Esophagus muscularis mucosa (tissue), 4 donors: ENCODE measurements around the gene LRRC61. TPM values are rescaled to one million over a fixed set of nuclear protein-coding genes. Genes with fewer than 3 reads are reported as not detected.

Source experiments
- DNase-seq: peaks from one replicate; pipeline ENCODE4 v3.0.0-alpha.2; 2017; ENCODE audit errors: extremely low spot score
- H3K27ac ChIP-seq, 4 donors: fragments of 200-600 bp; sonication (generic); replicated peaks in 1 of 4; 1 replicate in 3 of 4; 2 replicates in 1 of 4; pipeline ENCODE4 v1.5.1; 2016 to 2019; ENCODE audit warnings: mild to moderate bottlenecking in 1 of 4
- H3K27me3 ChIP-seq, 4 donors: fragments of 200-600 bp; sonication (generic); one replicate each; pipeline versions ENCODE4 v1.5.1 to v1.6.0; 2016 to 2019
- H3K36me3 ChIP-seq, 4 donors: fragments of 200-600 bp; sonication (generic); one replicate each; pipeline ENCODE4 v1.5.1; 2016 to 2019
- H3K4me1 ChIP-seq, 4 donors: fragments of 200-600 bp; sonication (generic); one replicate each; pipeline ENCODE4 v1.5.1; 2016 to 2019
- H3K4me3 ChIP-seq, 4 donors: fragments of 200-600 bp; sonication (generic); 1 replicate in 2 of 4; 2 replicates in 2 of 4; pipeline ENCODE4 v1.5.1; 2016 to 2019; ENCODE audit warnings: mild to moderate bottlenecking in 4 of 4, moderate library complexity in 1 of 4
- H3K9me3 ChIP-seq, 4 donors: fragments of 200-600 bp; sonication (generic); 1 replicate in 3 of 4; 2 replicates in 1 of 4; pipeline ENCODE4 v1.5.1; 2016 to 2019
- EP300 ChIP-seq: sonication (generic); formaldehyde crosslinking; IDR thresholded peaks from one replicate; pipeline ENCODE4 v1.6.1; 2017; ENCODE audit warnings: antibody characterized with exemption
- POLR2A ChIP-seq: fragments of 450-650 bp; IDR thresholded peaks from one replicate; pipeline ENCODE4 v1.6.1; 2017; ENCODE audit warnings: antibody characterized with exemption, moderate library complexity, mild to moderate bottlenecking, low read depth
- POLR2AphosphoS5 ChIP-seq, 2 donors: sonication (generic); formaldehyde crosslinking; IDR thresholded peaks; one replicate each; pipeline ENCODE4 v1.6.1; 2017; ENCODE audit warnings: antibody characterized with exemption in 2 of 2
- WGBS: methylation state at CpG from one replicate; pipeline ENCODE4 v1.1.5; 2018; 5-methylcytosine and 5-hydroxymethylcytosine counted together
- intact Hi-C: fragments of 100-400 bp; cut with DNase I; formaldehyde crosslinking; loops from one replicate; pipeline ENCODE4 v1.15.1; 2023
- total RNA-seq, 4 donors: library from RNA; depleted of rRNA; stranded (reverse); fragments of >200 nt; gene quantifications; one replicate each; pipeline versions ENCODE4 v1.1.0 to v1.2.1, GENCODE V29; 2016
- TF ChIP-seq, protein P1 (sequence below), 3 experiments: fragments of 200-600 bp in 2 of 3; fragments of 450-650 bp in 1 of 3; sonication (generic) in 2 of 3; IDR thresholded peaks; one replicate each; pipeline ENCODE4 v1.5.1; 2017 to 2019; ENCODE audit warnings: antibody characterized with exemption in 3 of 3, mild to moderate bottlenecking in 2 of 3, moderate library complexity in 1 of 3

The LRRC61 gene
- total RNA-seq, 4 donors from 2014 or later = 7.9 to 16.5 (median 12.4) TPM

DNA sequence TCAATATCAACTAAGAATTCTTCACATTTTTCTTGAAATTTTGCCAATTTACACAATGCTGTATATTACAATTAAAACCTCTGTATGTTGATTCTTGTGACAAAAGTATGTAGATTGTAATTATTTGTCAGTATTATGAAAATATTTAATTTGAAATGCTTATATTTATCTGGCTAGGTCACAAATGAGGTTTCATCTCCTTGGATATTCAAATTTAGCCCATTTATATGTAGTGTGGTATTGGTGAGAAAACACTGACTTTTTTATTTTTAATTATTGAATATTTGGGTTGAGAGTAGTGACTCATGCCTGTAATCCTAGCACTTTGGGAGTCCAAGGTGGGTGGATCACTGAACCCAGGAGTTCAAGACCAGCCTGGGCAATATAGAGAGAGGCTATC, 21.1 kb downstream of the LRRC61 start:
- H3K27me3 ChIP-seq = peaks cover 0 to 11% (median 2%) of the 10 kb centered on the region in 4 donors
- no peaks in the 10 kb centered on the region for H3K36me3 ChIP-seq
- H3K9me3 ChIP-seq = peaks cover 0 to 2% (median 0%) of the 10 kb centered on the region in 4 donors
- no peak overlapping the region for H3K4me3 ChIP-seq
- peaks cover 24 to 30% (median 29%) of the 10 kb centered on the region in 4 donors for H3K4me1 ChIP-seq
- DNase-seq = no peak
- TF ChIP-seq, protein P1, sequence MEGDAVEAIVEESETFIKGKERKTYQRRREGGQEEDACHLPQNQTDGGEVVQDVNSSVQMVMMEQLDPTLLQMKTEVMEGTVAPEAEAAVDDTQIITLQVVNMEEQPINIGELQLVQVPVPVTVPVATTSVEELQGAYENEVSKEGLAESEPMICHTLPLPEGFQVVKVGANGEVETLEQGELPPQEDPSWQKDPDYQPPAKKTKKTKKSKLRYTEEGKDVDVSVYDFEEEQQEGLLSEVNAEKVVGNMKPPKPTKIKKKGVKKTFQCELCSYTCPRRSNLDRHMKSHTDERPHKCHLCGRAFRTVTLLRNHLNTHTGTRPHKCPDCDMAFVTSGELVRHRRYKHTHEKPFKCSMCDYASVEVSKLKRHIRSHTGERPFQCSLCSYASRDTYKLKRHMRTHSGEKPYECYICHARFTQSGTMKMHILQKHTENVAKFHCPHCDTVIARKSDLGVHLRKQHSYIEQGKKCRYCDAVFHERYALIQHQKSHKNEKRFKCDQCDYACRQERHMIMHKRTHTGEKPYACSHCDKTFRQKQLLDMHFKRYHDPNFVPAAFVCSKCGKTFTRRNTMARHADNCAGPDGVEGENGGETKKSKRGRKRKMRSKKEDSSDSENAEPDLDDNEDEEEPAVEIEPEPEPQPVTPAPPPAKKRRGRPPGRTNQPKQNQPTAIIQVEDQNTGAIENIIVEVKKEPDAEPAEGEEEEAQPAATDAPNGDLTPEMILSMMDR (IDR thresholded peaks at IDR 0.05) = no peak
- TF ChIP-seq POLR2AphosphoS5 (IDR thresholded peaks at IDR 0.05) (no peak), EP300 (no peak), POLR2A (no peak)
- intact Hi-C loops = no loop called here
- H3K27ac ChIP-seq = no peak overlapping the region

DNA sequence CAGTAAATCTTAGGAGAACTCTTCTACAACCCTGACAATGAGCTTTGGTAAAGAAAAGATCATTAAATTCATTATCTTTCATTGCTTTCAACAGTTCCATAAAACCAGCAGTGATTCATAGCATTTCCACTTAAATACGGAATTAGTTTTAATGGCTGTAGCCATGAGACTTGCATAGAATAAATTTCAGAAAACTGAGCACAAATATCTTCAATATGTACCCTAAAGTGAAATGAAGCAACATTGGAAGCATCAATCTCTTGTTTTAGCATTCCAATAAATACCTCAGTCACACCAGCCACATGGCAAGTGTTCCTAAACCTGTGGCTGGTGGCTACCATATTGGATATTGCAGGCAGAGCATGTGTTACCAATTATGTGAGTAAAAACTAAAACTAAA, 21.9 kb downstream of the LRRC61 start:
- no peak for DNase-seq
- 100% methylated on average over 1 of the region's 1 CpG for WGBS
- TF ChIP-seq, protein P1 (IDR thresholded peaks at IDR 0.05) = no peak
- TF ChIP-seq POLR2A = no peak
- no peak for TF ChIP-seq EP300
- no peak for TF ChIP-seq POLR2AphosphoS5 (IDR thresholded peaks at IDR 0.05)
- no peak overlapping the region for H3K27ac ChIP-seq
- no peak overlapping the region for H3K4me3 ChIP-seq
- intact Hi-C loops = no loop called here
- H3K9me3 ChIP-seq = peaks cover 0 to 2% (median 0%) of the 10 kb centered on the region in 4 donors
- H3K4me1 ChIP-seq = peaks cover 17 to 23% (median 22%) of the 10 kb centered on the region in 4 donors
- no peaks in the 10 kb centered on the region for H3K36me3 ChIP-seq
- H3K27me3 ChIP-seq = peaks cover 0 to 11% (median 2%) of the 10 kb centered on the region in 4 donors

DNA sequence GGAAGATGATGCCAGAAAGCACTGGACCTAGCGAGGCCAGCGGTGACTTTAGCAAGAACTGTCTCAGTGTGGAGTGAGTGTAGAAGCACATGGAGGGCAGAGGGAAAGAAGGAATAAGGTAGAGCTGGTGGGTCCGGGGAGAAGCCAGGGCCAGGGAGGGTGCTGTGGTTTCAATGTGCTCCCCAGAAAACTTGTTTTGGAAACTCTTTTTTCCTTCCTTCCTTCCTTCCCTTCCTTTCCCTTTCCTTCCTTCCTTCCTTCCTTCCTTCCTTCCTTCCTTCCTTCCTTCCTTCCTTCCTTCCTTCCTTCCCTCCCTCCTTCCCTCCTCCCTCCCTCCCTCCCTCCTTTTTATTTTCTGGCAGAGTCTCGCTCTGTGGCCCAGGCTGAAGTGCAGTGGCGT, 23.8 kb downstream of the LRRC61 start:
- Histone ChIP-seq H3K27me3 (no peaks in the 10 kb centered on the region), H3K27ac (no peak overlapping the region), H3K36me3 (no peaks in the 10 kb centered on the region), H3K9me3 (peaks cover 0 to 2% (median 0%) of the 10 kb centered on the region in 4 donors), H3K4me3 (no peak overlapping the region), H3K4me1 (peaks cover 3 to 4% (median 3%) of the 10 kb centered on the region in 4 donors)
- TF ChIP-seq EP300 (no peak), POLR2AphosphoS5 (IDR thresholded peaks at IDR 0.05) (no peak), POLR2A (no peak)
- TF ChIP-seq, protein P1 (IDR thresholded peaks at IDR 0.05) = no peak
- intact Hi-C loops = no loop called here
- 82% methylated on average over 5 of the region's 5 CpGs for WGBS
- DNase-seq = no peak

DNA sequence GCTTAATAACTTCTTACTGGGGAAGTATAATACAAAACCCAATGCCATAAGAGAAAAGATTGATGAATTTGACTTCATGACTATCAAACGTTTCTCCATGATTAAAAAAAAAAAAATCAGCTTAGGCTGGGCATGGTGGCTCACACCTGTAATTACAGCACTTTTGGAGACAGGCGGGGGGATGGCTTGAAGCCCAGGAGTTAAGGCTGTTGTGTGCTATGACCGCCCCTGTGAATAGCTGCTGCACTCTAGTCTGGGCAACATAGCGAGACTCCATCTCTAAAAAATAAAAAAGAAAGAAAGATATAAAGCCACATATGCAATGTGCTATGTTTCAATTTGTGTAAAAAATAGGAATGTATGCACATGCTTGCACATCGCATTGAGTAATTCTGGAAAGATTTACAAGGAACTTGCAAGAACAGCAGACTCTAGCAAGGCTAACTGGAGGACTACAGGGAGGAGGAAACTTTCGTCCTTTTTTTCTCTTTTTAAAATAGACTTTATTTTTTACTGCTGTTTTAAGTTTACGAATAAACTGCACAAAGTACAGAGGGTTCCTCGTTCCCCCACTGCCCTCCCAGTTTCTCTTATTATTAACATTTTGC, 28.5 kb downstream of the LRRC61 start:
- Histone ChIP-seq H3K36me3 (no peaks in the 10 kb centered on the region), H3K27me3 (no peaks in the 10 kb centered on the region), H3K27ac (no peak overlapping the region), H3K9me3 (no peaks in the 10 kb centered on the region), H3K4me1 (peaks cover 0 to 10% (median 3%) of the 10 kb centered on the region in 4 donors), H3K4me3 (no peak overlapping the region)
- TF ChIP-seq POLR2A (no peak), POLR2AphosphoS5 (IDR thresholded peaks at IDR 0.05) (no peak), EP300 (no peak)
- TF ChIP-seq, protein P1 (IDR thresholded peaks at IDR 0.05) = no peak
- no peak for DNase-seq
- 66% methylated on average over 8 of the region's 8 CpGs for WGBS
- intact Hi-C loops = no loop called here

DNA sequence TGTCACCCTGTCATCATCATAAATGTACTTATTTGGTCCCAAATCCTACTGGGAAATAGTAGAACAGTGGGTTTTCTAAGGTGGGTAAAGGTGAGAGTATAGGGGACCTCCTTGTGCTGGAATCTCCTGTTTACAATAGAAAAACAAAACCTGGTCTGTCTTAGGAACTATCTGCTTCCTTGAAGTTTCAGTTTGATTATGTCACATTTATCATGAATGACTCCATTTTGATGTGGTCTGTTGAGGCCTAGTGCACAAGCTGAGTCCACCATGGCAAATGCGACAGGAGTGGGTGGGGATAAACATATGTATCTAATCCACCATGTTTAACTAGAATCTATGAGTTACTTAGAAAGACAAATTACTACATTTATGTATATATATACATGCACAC, 32.5 kb downstream of the LRRC61 start:
- H3K4me3 ChIP-seq = no peak overlapping the region
- peaks cover 0 to 10% (median 4%) of the 10 kb centered on the region in 4 donors for H3K4me1 ChIP-seq
- H3K9me3 ChIP-seq = no peaks in the 10 kb centered on the region
- DNase-seq = no peak
- peak overlapping the region in 1 of 4 donors; percentile 30 for H3K27ac ChIP-seq
- WGBS = 96% methylated on average over 1 of the region's 1 CpG
- H3K36me3 ChIP-seq = no peaks in the 10 kb centered on the region
- no peaks in the 10 kb centered on the region for H3K27me3 ChIP-seq
- intact Hi-C loops = no loop called here
- no peak for TF ChIP-seq POLR2AphosphoS5 (IDR thresholded peaks at IDR 0.05)
- TF ChIP-seq POLR2A = no peak
- TF ChIP-seq EP300 = no peak
- TF ChIP-seq, protein P1 (IDR thresholded peaks at IDR 0.05) = no peak
